ENCODE measurements around the gene CA10.

The CA10 gene

GRCh38 chr17:52158450-52159042, at the start of gene CA10:
Gene CA10 (minus strand): TSS chr17:52158714.
- DNase-seq: no peak

GRCh38 chr17:52207796-52208195, 49.3 kb upstream of the CA10 start:
- DNase-seq: no peak

- no peak for DNase-seq
Measured at GRCh38 chr17:52202520-52203080, 44.1 kb upstream of the CA10 start.

- DNase-seq: no peak
Measured at GRCh38 chr17:52201767-52202519, 43.4 kb upstream of the CA10 start.

- no peak for DNase-seq
Measured at GRCh38 chr17:52191491-52191890, 33.0 kb upstream of the CA10 start.

- no peak for DNase-seq
Measured at GRCh38 chr17:52181782-52182181, 23.3 kb upstream of the CA10 start.

GRCh38 chr17:52178012-52178411, 19.5 kb upstream of the CA10 start:
- DNase-seq: no peak

- DNase-seq: no peak
Measured at GRCh38 chr17:52170963-52171572, 12.6 kb upstream of the CA10 start.

GRCh38 chr17:52160136-52160567, 1.6 kb upstream of the CA10 start:
- DNase-seq: no peak

GRCh38 chr17:52159246-52160135, 977 bp upstream of the CA10 start:
- no peak for DNase-seq

- DNase-seq: no peak
Measured at GRCh38 chr17:52157603-52158449, 688 bp downstream of the CA10 start.

- DNase-seq: no peak
Measured at GRCh38 chr17:52156576-52157570, 1.6 kb downstream of the CA10 start.

GRCh38 chr17:52155301-52155700, 3.2 kb downstream of the CA10 start:
- DNase-seq: no peak

- DNase-seq: no peak
Measured at GRCh38 chr17:52154466-52154865, 4.0 kb downstream of the CA10 start.

- DNase-seq: no peak
Measured at GRCh38 chr17:52150935-52151334, 7.6 kb downstream of the CA10 start.

GRCh38 chr17:52149626-52150025, 8.9 kb downstream of the CA10 start:
- DNase-seq: no peak

- DNase-seq: no peak
Measured at GRCh38 chr17:52148969-52149351, 9.6 kb downstream of the CA10 start.

GRCh38 chr17:52148288-52148968, 10.1 kb downstream of the CA10 start:
- no peak for DNase-seq

GRCh38 chr17:52147872-52148271, 10.6 kb downstream of the CA10 start:
- DNase-seq: no peak

GRCh38 chr17:52147431-52147830, 11.1 kb downstream of the CA10 start:
- no peak for DNase-seq

Measured in HCEC 1CT (cell line).